Thyroid gland (tissue), 4 donors: Measurements from ENCODE around the gene HSF2BP. TPM values are rescaled to one million over a fixed set of nuclear protein-coding genes. Genes with fewer than 3 reads are reported as not detected.

Experiments
- microRNA-seq: library from miRNA; unstranded; fragments of <30 nt; microRNA quantifications from one replicate; pipeline ENCODE4, GENCODE V29; 2016
- small RNA-seq: library from RNA; depleted of rRNA; stranded (forward); fragments of <200 nt; gene quantifications from one replicate; pipeline ENCODE3, GENCODE V24; 2016
- total RNA-seq, 4 donors: library from RNA; depleted of rRNA; stranded (reverse); fragments of >200 nt; gene quantifications; one replicate each; pipeline ENCODE4 v1.2.3, GENCODE V29; 2016

HSF2BP gene
- total RNA-seq, 4 donors from 2014 or later, result 0.33 to 1.2 (median 0.84) TPM

Small RNA genes within 50 kb of the gene (microRNA-seq; reads per million reads assigned to microRNA genes)
- gene MIR6070, result not detected

Small RNA genes within 50 kb of the gene (small RNA-seq; reads per million reads assigned to genes)
- gene MIR6070, result not detected

Other genes with a start within 250 kb of the HSF2BP start
- gene SIK1, start 232.4 kb downstream of the HSF2BP start, total RNA-seq, result 1 to 10 TPM in 3 of 4 donors, under 1 TPM in 1; 0.54 to 5.3 (median 1.5) TPM
- 10 to 100 TPM; 19.7 to 22.8 (median 20.5) TPM for gene RRP1B, start 72 bp upstream of the HSF2BP start, total RNA-seq
- 10 to 100 TPM; 70.6 to 95.5 (median 92.4) TPM for gene PDXK, start 59.6 kb upstream of the HSF2BP start, total RNA-seq
- 10 to 100 TPM in 3 of 4 donors, 1 to 10 TPM in 1; 9.1 to 32.4 (median 14.5) TPM for gene CSTB, start 116.8 kb upstream of the HSF2BP start, total RNA-seq
- 10 to 100 TPM; 11.0 to 20.1 (median 18.7) TPM for gene RRP1, start 130.1 kb upstream of the HSF2BP start, total RNA-seq
- gene AGPAT3, start 205.7 kb upstream of the HSF2BP start, total RNA-seq, result 10 to 100 TPM; 40.6 to 80.5 (median 65.3) TPM